ENCODE results near the gene PREPL.

DNA sequence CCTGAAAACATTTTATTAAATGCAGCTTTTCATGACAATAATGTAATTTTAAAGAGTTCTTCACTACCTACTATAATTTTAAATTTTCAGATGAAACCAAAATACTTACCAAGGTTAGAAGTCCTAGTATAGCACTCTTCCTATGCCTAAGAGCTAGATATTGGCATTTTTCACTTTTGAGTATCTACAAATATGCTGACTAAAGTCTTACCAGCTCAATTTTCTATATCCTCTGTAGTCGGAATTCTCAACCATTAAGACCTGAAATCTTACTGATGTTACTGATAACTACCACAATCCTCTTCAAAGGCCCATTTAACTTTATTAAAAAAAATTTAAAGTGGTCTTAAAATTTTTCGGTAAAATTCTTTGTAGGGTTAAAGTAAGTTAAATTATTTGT lies 32.0 kb downstream of the PREPL start:
- TF ChIP-seq, protein P1, sequence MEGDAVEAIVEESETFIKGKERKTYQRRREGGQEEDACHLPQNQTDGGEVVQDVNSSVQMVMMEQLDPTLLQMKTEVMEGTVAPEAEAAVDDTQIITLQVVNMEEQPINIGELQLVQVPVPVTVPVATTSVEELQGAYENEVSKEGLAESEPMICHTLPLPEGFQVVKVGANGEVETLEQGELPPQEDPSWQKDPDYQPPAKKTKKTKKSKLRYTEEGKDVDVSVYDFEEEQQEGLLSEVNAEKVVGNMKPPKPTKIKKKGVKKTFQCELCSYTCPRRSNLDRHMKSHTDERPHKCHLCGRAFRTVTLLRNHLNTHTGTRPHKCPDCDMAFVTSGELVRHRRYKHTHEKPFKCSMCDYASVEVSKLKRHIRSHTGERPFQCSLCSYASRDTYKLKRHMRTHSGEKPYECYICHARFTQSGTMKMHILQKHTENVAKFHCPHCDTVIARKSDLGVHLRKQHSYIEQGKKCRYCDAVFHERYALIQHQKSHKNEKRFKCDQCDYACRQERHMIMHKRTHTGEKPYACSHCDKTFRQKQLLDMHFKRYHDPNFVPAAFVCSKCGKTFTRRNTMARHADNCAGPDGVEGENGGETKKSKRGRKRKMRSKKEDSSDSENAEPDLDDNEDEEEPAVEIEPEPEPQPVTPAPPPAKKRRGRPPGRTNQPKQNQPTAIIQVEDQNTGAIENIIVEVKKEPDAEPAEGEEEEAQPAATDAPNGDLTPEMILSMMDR (optimal IDR thresholded peaks at IDR 0.05 in 1 of 3, IDR thresholded peaks at IDR 0.05 in 1 of 3, conservative IDR thresholded peaks at IDR 0.05 in 1 of 3; ENCODE audit: extremely low read depth in 1 of 3, insufficient read depth in 2 of 3, low read length in 3 of 3): no peak
- no peak for TF ChIP-seq EZH2 (IDR thresholded peaks at IDR 0.05; ENCODE audit: low read length)

All from keratinocyte (primary cell).